ENCODE results near the gene B3GAT3.
A peak's percentile ranks its signal among the peaks of the same experiment; 100 is the strongest.
"Not testable (repeated sequence)": the region's sequence is repeated elsewhere in the genome, so short reads cannot be mapped to it uniquely, and the experiment has no call there.

Gene B3GAT3

GRCh38 chr11:62645946-62646824 is 24.4 kb upstream of the B3GAT3 start, which contains the start of gene GANAB:
Gene GANAB (minus strand): TSS chr11:62646613. CDS start chr11:62646599, 14 bp downstream.
- DNase-seq = peak; percentile 98

DNA sequence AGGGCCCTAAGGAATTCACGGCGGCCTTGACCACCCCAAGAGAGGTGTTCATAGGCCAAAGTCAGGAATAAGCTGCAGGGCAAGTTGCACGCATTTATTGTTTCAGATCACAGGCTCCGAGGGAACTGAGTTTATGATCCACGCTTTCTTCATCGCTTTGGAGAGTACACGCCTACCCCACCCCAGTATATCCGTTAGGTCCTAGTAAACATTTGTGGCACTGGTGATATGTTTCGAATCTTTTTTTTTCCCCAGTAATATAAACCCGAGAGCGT is 23.8 kb upstream of the B3GAT3 start:
- DNase-seq = no peak

DNA sequence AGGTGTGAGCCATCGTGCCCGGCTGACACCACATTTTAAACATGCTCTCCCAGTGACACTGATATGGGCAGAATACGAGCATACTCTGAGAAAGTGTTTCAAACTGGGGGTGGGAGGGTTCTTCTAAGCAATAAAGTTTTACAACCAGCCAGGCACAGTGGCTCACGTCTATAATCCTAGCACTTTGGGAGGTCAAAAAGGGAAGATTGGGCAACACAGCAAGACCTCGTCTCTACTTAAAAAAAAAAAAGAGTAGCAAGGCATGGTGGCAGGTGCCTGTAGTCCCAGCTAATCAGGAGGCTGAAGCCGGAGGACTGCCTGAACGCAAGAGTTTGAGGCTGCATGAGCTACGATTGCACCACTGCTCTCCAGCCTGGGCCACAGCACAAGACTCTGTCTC is 22.4 kb upstream of the B3GAT3 start:
- no peak for DNase-seq

DNA sequence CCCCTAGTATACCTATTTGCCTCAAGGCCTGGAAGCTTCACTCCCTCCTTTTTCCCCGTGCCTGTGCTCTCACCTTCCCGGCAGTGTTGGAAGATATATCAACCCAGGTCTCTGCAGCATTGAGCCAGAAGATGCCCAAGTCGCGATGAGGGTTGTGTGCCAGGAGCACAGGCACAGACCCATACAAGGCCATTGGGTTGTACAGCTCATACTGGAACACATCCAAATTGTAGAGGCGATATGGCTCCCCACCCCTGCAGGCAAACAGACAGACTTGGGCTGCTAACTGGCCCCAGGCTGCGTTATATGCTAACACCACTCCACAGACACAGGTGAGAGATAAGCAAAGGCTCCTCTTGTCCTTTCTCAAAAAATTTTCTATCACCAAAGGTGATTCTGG is 10.7 kb upstream of the B3GAT3 start:
- DNase-seq = no peak

GRCh38 chr11:62627713-62628112 is 5.9 kb upstream of the B3GAT3 start:
- DNase-seq = no peak

GRCh38 chr11:62622476-62623089 is 797 bp upstream of the B3GAT3 start:
- no peak for DNase-seq

- DNase-seq = no peak
Measured at GRCh38 chr11:62621027-62621566, 689 bp downstream of the B3GAT3 start.

- DNase-seq = not testable (repeated sequence)
Measured at GRCh38 chr11:62616957-62617356, 4.8 kb downstream of the B3GAT3 start.

GRCh38 chr11:62615521-62615920 is 6.3 kb downstream of the B3GAT3 start:
- DNase-seq = no peak

DNA sequence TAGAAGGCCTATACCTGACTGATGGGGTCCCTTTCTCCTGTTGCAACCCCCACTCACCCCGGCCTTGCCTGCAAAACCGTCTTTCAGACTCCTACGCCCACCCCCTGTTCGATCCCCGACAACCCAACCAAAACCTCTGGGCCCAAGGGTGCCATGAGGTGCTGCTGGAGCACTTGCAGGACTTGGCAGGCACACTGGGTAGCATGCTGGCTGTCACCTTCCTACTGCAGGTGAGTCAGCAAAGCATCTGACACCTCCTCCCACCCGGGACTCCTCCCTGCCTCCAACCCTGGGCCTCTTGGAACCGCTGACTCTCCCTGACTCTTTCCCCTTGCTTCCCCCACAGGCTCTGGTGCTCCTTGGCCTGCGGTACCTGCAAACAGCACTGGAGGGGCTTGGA is 7.5 kb downstream of the B3GAT3 start:
- no peak for DNase-seq

GRCh38 chr11:62613291-62613778 is 8.5 kb downstream of the B3GAT3 start:
- no peak for DNase-seq

- peak; percentile 84 for DNase-seq
Measured at GRCh38 chr11:62612366-62613290, 9.2 kb downstream of the B3GAT3 start, which contains the start of the genes EML3 and ROM1. Gene EML3 (minus strand): TSS chr11:62612775. CDS start chr11:62612457, 318 bp downstream. Gene ROM1 (plus strand): TSS chr11:62613257. CDS start chr11:62613282, 25 bp downstream.

GRCh38 chr11:62611705-62612365 is 10.0 kb downstream of the B3GAT3 start:
- peak; percentile 52 for DNase-seq

GRCh38 chr11:62610814-62611704 is 10.7 kb downstream of the B3GAT3 start:
- DNase-seq = no peak

- no peak for DNase-seq
Measured at GRCh38 chr11:62610403-62610802, 11.4 kb downstream of the B3GAT3 start.

DNA sequence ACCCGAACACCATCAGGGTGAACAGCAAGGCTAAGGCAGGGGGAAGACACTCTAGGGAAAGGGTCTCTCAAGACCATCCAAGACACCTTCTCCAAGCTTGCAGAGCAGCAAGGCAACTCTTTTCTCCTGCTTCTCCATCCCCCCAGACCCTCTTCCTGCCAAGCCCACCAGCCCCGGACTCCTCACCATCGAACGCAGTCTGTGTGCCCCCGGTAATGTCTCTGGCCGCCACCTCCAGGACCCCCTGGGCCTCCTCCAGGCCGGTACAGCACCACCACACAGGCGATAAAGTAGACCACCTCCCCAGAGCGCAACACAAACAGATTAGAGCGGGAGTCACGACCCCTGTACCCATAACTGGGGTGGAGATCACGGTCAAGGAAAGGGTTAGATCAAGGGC is 13.0 kb downstream of the B3GAT3 start:
- DNase-seq = no peak

DNA sequence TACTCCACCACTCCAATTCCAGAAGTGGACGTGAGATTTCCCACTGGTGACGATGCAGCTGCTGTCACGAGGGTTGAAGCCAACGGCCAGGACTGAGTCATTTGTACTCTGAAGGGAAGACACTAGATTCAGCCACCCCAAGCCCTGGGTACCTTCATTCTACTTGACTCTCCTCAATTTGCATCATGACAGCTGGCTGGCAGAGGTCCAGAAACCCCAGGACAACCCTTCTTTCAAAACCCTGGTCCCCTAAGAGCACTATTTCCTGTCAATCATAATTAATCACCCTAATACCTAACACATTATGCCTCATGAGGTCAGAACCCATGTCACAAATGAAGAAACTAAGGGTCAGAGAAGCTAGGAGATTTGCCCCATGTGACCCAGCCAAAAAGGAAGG is 14.1 kb downstream of the B3GAT3 start:
- no peak for DNase-seq

DNA sequence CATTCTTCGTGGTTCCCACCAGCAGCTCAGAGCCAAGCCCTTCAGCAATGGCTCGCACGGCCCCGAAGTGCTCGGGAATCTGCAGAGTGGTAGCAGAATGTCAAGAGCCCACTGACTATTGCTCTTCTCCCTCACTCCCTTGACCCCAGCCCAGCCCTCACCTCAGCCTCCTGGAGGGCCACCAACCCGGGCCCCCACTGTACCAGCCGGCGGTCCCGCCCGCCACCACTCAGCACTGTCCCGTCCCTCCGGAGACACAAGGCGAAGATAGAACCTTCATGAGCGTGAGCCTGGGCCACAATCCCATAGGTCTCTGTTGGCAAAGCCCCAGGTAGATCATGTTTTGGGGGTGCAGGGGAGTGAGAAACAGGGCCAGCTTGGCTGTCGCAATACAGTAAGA is 15.9 kb downstream of the B3GAT3 start:
- DNase-seq = no peak

- no peak for DNase-seq
Measured at GRCh38 chr11:62605467-62605866, 16.3 kb downstream of the B3GAT3 start.

- DNase-seq = no peak
Measured at GRCh38 chr11:62604460-62605120, 17.2 kb downstream of the B3GAT3 start.

Measured in fibroblast of skin of back (primary cell).